Measurements from ENCODE around the gene CEP350.

CEP350 gene

GRCh38 chr1:180065408-180065807, 110.8 kb downstream of the CEP350 start:
- no peak for DNase-seq

- no peak for DNase-seq
These were observed 111.5 kb downstream of the CEP350 start for GRCh38 chr1:180066150-180066549.

- DNase-seq = no peak
These were observed 115.7 kb downstream of the CEP350 start for GRCh38 chr1:180070286-180070685.

DNA sequence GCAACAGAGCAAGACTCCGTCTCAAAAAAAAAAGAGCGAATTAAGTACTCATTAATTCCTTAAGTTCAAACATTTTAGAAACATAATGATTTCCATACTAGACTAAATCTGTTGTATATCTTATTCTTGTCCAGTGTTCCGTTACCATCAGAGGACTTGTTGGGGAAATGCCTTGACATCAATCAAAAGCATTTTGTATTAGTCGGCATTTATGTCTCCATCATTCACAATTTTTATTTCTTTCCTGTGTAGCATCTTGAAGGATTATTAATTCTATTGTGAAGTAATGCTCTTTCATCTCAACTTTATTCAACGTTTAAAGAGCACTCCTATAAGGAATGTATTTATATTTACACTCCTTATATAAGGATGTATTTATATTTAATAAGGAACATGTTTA, 117.1 kb downstream of the CEP350 start:
- DNase-seq = no peak

GRCh38 chr1:180080439-180080838, 125.8 kb downstream of the CEP350 start:
- no peak for DNase-seq

GRCh38 chr1:180081474-180081873, 126.9 kb downstream of the CEP350 start:
- DNase-seq = no peak

DNA sequence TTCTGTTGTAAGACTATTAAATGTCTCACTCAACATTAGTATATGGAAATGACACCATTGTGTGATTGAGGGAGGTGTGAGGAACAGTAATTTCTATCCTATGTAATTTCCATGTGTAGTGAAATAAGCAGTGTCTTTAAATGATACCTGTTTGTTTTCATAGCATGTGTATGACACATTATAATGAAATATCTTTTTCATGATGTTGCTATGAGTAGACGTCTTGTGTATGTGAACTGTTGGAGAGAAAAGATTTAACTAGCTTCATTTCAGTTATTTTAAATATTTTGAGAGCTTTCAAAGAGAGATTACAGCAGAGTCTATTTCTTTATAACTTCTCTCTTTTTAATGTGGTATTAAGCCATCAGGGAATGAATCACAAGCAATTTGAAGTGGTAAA, 128.6 kb downstream of the CEP350 start:
- no peak for DNase-seq

DNA sequence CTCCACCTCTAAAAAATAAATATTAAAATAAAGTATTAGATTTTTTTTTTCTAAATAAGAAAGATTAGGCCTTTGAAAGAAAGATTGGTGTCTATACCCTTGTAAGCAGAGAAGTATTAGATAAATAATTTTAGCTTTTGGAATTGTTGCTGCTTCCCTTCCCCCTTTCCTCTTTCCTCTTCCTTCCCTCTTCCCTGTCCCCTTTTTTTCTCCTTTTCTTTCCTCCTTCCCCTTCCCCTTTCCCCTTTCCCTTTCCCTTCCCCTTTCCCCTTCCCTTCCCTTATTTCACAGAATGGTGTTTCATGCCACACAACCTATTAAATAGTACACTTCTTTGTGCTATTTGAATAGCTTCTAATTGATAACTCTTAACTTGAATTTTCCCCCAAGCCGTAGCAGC, 130.3 kb downstream of the CEP350 start:
- DNase-seq = no peak

DNA sequence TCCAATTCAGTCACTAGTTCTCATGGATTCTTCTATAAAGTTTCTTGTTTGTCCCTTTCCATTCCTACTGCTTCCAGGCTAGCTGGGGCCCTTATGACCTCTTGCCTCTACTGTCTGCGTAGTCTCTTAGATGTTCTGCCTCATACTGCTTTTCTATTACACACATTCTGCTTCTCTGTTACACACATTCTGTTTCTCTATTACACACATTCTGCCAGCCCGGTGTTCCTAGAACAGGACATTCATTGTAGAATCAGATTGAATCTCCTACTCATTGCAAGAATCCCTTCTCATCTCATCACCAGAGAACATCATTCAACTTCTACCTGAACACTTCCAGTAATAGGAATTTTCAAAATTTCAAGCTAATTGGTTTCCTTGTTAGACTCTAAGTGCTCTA, 130.7 kb downstream of the CEP350 start:
- no peak for DNase-seq

GRCh38 chr1:180092931-180093650, 138.5 kb downstream of the CEP350 start:
- no peak for DNase-seq

GRCh38 chr1:180094705-180095295, 140.2 kb downstream of the CEP350 start:
- no peak for DNase-seq

DNA sequence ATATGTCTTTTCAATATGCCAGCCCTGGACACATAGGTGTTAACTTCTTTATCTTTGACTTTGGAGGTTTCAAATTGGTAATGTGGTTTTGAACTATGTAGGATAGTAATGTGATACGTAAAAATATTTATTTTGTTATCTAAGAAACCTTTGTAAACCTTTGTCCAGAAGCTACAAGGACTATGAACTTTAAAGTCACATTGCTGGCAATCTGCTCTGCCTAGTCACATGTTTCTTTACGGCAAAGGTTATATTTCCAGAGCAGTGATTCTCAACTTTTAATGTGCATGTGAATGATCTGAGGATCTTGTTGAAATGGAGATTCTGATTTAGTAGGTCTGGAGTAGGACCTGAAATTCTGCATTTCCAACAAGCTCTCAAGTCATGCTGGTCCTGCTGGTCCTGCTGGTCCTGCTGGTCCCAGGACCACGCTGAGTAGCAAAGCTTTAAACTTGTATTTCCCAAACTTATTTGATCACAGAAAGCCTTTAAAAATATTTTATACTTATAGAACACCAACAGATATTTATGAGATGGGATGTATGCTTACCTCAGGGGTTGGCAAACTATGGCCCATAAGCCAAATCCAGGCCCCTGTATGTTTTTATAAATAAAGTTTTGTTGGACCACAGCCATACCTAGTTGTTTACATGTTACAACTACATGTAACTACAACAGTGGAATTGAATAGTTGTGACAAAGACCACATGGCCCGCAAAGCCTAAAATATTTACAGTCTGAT, 142.1 kb downstream of the CEP350 start:
- DNase-seq = no peak

- DNase-seq = no peak
These were observed 142.7 kb downstream of the CEP350 start for GRCh38 chr1:180097326-180097605.

DNA sequence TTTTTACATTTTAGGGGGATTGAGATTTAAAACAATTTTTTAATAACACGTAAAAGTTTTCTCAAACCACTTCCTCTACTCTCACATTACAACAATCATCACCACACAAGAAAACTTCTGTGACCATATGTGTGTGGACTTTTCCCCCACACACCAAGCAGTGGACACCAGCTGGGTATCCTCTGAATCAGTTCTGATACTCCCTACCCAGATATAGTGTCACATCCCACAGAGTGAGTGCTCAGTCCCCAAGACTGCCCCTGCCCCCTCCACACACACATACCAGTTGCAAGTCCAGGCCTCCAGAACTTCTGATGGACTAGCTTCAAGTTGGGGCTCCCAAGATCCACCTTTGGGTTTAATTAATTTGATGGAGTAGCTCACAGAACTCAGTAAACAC, 146.8 kb downstream of the CEP350 start:
- no peak for DNase-seq

GRCh38 chr1:180103819-180104218, 149.2 kb downstream of the CEP350 start:
- DNase-seq = no peak

DNA sequence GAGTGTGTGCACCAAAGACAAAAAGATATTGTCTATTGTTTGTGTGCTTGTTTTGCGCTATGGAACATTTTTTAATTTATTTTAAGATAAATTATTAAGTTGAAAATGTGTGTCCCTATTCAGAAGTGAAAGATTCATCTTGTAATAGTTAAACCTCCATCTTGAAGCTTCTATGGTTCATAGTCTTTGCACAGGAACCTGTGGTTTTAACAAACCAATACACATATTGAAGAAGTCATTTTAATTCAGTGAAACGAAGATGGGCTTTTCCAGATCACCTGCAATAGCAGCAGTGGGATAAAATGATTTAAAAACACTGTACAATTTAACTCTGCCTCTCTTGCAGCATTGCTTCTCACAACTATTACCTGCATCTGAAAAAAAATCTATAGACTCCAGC, 157.5 kb downstream of the CEP350 start:
- DNase-seq = no peak

GRCh38 chr1:180112984-180113647, 158.5 kb downstream of the CEP350 start:
- no peak for DNase-seq

DNA sequence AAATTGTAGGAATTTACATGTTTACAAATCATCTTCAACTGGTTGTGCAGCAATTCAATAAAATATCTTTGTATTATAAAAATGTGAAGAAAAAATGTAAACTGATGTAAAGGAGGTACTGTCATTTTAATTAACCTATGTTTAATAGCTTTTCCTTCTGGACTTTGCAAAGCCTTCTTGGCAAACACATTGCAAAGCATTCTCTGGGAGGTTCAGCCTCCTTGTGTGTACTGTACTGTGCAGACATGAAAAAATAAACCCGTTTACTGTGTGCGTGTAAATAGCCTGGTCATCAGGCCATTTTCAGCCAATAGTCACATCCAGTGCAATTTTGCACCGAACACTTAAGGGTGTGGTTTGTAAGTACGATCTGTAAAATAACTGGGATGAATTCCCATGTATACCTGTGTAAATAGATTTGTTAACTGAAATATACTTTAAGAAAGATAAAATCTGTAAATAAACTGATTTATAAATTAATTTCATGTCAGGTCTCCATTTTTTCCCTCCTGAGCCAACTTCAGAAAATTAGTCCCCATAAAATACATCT, 159.9 kb downstream of the CEP350 start:
- DNase-seq = no peak

DNA sequence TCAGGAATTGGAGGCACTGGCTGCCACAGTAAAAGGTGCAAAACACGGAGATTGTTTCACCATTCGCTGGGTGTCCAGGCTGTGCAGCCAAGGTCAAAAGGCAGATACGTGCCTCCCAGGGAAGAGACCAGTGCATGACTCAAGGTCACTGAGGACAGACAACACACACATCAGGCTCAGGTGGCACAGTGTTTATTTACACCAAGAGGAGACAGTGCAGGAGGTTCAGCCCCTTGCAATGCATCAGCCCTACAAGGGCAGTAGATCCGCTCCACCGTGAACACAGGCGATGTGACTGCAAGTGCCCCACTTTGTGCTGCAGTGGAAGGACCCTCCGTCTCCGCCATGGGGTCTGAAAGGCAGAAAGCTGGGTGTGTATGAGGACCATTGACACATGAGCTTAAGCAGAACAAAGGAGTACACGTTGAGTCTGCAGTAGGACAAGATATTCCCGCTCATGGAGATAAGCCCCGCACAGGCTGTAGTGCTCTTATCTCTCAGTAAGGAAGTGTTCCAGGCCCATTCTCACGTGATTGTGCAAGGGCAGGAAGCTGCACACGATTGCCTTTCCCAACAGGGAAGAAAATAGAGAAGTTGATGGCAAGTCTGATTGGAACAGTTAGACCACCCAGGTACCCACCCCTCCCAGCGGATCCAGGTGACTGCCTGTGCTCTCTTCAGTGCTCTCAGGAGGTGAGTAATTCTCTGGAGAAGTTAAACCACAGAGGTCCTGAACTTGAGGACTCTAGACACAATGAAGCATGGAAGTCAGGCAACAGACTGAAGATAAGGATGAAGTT, 162.6 kb downstream of the CEP350 start:
- DNase-seq = no peak

- no peak for DNase-seq
These were observed 163.1 kb downstream of the CEP350 start for GRCh38 chr1:180117764-180118116.

DNA sequence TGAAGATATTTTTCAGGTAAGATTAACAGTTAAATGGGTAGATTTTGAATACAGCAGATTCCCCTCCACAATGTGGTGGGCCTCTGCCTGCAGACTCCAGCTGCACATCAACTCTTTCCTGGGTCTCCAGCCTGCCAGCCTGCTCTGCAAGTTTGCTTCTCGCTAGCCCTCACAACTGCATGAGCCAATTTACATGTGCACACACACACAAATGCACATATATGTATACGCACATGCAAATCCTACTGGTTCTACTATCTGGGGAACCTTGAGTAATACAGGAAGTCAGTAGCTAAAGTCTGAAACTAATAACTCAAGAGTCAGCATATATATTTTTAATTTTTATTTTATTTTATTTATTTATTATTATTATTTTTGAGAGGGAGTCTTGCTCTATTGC, 165.2 kb downstream of the CEP350 start:
- no peak for DNase-seq

DNA sequence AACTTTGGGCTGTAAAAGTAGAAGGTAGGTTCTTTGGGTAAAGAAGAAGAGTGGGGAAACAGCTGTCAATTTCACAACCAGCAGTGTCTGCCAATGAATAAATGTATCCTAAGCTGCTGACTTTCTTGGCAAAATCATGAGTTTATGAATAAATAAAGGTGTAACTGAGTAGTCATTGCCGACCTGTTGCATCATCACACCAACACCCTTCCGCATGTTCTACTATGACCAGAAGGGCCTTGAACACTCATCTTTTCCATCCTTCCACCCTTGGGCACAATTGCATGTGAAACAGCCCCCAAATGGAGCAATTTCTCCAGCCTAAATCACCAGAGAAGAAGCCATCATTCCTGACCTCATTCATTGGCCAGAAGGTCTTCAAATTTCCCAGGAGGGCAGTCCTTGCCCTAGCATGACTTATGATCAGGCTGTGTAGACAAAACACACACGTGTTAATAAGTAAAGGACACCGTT, 168.9 kb downstream of the CEP350 start:
- DNase-seq = no peak

DNA sequence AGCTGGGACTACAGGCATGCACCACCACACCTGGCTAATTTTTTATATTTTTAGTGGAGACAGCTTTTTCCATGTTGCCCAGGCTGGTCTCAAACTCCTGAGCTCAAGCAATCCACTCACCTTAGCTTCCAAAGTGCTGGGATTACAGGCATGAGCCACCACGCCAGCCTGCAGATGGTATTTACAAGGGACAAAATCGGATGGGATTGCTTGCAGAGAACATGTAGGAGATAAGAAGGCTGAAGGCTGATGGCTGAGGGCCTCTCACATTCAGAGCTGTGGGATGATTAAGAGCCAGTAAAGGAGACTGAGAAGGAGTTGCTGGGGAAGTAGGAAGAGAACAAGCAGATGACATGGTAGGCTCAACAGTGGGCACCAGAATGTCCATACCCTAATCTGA, 176.0 kb downstream of the CEP350 start:
- no peak for DNase-seq
